MCF 10A (cell line): Measurements from ENCODE around the gene ZNF467. TPM values are rescaled to one million over a fixed set of nuclear protein-coding genes. Genes with fewer than 3 reads are reported as not detected.

ENCODE experiments used
- BruUV-seq: library from RNA; stranded (reverse); fragments of 400-500 nt; replicated peaks from 2 replicates; lab custom pipeline; 2021; lab: Mats Ljungman, UMichigan
- CTCF ChIA-PET: fragments of 300-600 bp; sonication (Branson Sonifier 250); formaldehyde crosslinking; extraction: SDS; loops from one replicate; lab custom pipeline; 2021; ENCODE audit warnings: antibody characterized with exemption, inconsistent platforms; lab: Yijun Ruan, JAX
- POLR2A ChIA-PET: fragments of 300-600, 350-650 bp; sonication (Branson Sonifier 250); formaldehyde crosslinking; extraction: SDS; loops from one replicate; lab custom pipeline; 2020; ENCODE audit warnings: antibody characterized with exemption, inconsistent platforms; lab: Yijun Ruan, JAX
- DNase-seq: peaks from one replicate; pipeline ENCODE4 v3.0.0-alpha.2; 2018; ENCODE audit not compliant: unreplicated experiment
- H3K27ac Mint-ChIP-seq: one replicate; pipeline ENCODE4 v1.8.0; 2022; ENCODE audit warnings: mild to moderate bottlenecking, low read depth, mixed read lengths; ENCODE audit not compliant: unreplicated experiment
- H3K27me3 Mint-ChIP-seq: one replicate; pipeline ENCODE4 v1.8.0; 2022; ENCODE audit warnings: mixed read lengths; ENCODE audit not compliant: insufficient read depth, unreplicated experiment
- H3K36me3 Mint-ChIP-seq: one replicate; pipeline ENCODE4 v1.8.0; 2022; ENCODE audit warnings: mild to moderate bottlenecking, moderate library complexity, mixed read lengths; ENCODE audit not compliant: insufficient read depth, unreplicated experiment
- H3K4me1 Mint-ChIP-seq: one replicate; pipeline ENCODE4 v1.8.0; 2022; ENCODE audit warnings: mixed read lengths; ENCODE audit not compliant: insufficient read depth, unreplicated experiment
- H3K4me3 Mint-ChIP-seq: one replicate; pipeline ENCODE4 v1.8.0; 2022; ENCODE audit warnings: mild to moderate bottlenecking, moderate library complexity, mixed read lengths; ENCODE audit not compliant: unreplicated experiment
- H3K9me3 Mint-ChIP-seq: one replicate; pipeline ENCODE4 v1.8.0; 2022; ENCODE audit warnings: mixed read lengths; ENCODE audit not compliant: unreplicated experiment
- intact Hi-C: fragments of 100-400 bp; cut with micrococcal nuclease; formaldehyde crosslinking; loops from 2 replicates; pipeline ENCODE4 v1.14.1; 2022
- total RNA-seq: library from RNA; stranded (reverse); gene quantifications from 2 replicates; pipeline ENCODE4 v1.2.3, GENCODE V29; 2022
- TF ChIP-seq, protein P1 (sequence below): fragments of 200-600 bp; IDR thresholded peaks from one replicate; pipeline ENCODE4 v1.8.0; 2022; ENCODE audit warnings: antibody characterized with exemption, mild to moderate bottlenecking; ENCODE audit not compliant: unreplicated experiment

The ZNF467 gene
- total RNA-seq, 1 experiment from 2014 or later: 3.7 TPM

DNA sequence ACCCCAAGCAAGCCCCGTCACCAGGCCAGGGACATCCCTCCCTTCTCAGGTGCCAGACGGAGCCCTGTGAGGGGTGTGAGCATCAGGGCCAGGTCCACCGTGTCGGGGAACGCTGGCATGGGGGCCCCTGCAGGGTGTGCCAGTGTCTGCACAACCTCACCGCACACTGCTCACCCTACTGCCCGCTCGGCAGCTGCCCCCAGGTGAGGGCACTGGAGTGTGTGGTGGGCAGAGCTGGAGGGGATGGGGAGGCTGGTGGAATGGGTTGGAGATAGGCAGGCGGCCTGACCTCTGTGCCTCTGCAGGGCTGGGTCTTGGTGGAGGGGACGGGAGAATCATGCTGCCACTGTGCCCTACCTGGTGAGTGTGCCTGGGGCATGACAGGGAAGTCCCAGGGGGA is 19.9 kb upstream of the ZNF467 start:
- Mint-ChIP-seq H3K27ac (no peak overlapping the region), H3K4me1 (peaks cover 10% of the 10 kb centered on the region), H3K36me3 (no peaks in the 10 kb centered on the region), H3K9me3 (no peaks in the 10 kb centered on the region), H3K4me3 (no peak overlapping the region), H3K27me3 (peaks cover 13% of the 10 kb centered on the region)
- intact Hi-C loops: no loop called here
- TF ChIP-seq, protein P1, sequence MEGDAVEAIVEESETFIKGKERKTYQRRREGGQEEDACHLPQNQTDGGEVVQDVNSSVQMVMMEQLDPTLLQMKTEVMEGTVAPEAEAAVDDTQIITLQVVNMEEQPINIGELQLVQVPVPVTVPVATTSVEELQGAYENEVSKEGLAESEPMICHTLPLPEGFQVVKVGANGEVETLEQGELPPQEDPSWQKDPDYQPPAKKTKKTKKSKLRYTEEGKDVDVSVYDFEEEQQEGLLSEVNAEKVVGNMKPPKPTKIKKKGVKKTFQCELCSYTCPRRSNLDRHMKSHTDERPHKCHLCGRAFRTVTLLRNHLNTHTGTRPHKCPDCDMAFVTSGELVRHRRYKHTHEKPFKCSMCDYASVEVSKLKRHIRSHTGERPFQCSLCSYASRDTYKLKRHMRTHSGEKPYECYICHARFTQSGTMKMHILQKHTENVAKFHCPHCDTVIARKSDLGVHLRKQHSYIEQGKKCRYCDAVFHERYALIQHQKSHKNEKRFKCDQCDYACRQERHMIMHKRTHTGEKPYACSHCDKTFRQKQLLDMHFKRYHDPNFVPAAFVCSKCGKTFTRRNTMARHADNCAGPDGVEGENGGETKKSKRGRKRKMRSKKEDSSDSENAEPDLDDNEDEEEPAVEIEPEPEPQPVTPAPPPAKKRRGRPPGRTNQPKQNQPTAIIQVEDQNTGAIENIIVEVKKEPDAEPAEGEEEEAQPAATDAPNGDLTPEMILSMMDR: no peak
- BruUV-seq: no TSS peak
- no peak for DNase-seq
- CTCF ChIA-PET: no interaction called here
- POLR2A ChIA-PET: no interaction called here

DNA sequence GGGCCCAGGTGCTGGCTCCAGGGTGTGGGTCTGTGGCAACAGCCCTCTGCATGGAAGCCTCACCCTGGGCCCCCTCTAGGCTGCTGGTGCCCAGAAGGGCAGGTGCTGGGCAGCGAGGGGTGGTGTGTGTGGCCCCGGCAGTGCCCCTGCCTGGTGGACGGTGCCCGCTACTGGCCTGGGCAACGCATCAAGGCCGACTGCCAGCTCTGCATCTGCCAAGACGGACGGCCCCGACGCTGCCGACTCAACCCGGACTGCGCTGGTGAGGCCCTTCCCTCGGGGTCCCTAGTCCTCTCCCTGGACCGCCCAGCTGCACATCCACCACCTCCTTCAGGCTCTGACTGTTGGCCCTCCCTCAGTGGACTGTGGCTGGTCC is 18.8 kb upstream of the ZNF467 start:
- peaks cover 10% of the 10 kb centered on the region for H3K4me1 Mint-ChIP-seq
- TF ChIP-seq, protein P1: no peak
- BruUV-seq: no TSS peak
- POLR2A ChIA-PET: no interaction called here
- intact Hi-C loops: no loop called here
- H3K27me3 Mint-ChIP-seq: peaks cover 13% of the 10 kb centered on the region
- no peak for DNase-seq
- no peak overlapping the region for H3K4me3 Mint-ChIP-seq
- H3K36me3 Mint-ChIP-seq: no peaks in the 10 kb centered on the region
- H3K9me3 Mint-ChIP-seq: no peaks in the 10 kb centered on the region
- H3K27ac Mint-ChIP-seq: no peak overlapping the region
- CTCF ChIA-PET: interaction anchor here (0.9 kb wide), 1 partner anchor 16 kb away, joined by 3 read pairs; no protein-coding TSS in a partner anchor

DNA sequence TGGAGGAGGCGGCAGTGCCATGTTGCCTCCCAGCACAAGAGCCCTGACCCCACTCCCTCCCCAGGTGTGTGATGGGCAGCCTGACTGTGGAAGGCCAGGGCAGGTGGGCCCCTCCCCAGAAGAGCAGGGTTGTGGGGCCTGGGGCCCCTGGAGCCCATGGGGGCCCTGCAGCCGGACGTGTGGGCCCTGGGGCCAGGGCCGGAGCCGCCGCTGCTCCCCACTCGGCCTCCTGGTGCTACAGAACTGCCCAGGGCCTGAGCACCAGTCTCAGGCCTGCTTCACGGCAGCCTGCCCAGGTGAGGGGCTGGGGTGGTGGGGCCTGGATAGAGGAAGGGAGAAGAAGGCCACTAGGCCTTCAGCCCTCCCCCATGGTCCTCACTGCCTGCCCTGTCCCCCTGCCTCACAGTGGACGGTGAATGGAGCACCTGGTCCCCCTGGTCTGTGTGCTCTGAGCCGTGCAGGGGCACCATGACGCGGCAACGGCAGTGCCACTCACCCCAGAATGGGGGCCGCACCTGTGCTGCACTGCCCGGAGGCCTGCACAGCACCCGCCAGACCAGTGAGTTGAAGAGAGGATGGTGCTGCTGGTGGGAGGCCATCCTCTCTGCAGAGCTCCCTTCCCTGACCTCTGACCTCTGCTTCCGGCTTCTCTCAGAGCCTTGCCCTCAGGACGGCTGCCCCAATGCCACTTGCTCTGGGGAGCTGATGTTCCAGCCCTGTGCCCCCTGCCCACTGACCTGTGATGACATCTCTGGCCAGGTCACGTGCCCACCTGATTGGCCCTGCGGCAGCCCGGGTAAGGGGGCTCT is 18.2 kb upstream of the ZNF467 start:
- DNase-seq: no peak
- TF ChIP-seq, protein P1: no peak
- peaks cover 13% of the 10 kb centered on the region for H3K27me3 Mint-ChIP-seq
- H3K4me3 Mint-ChIP-seq: no peak overlapping the region
- H3K9me3 Mint-ChIP-seq: no peaks in the 10 kb centered on the region
- no peaks in the 10 kb centered on the region for H3K36me3 Mint-ChIP-seq
- no peak overlapping the region for H3K27ac Mint-ChIP-seq
- CTCF ChIA-PET: interaction anchor here (0.9 kb wide), 1 partner anchor 16 kb away, joined by 3 read pairs; no protein-coding TSS in a partner anchor
- H3K4me1 Mint-ChIP-seq: peaks cover 10% of the 10 kb centered on the region
- POLR2A ChIA-PET: no interaction called here
- intact Hi-C loops: no loop called here
- no TSS peak for BruUV-seq

DNA sequence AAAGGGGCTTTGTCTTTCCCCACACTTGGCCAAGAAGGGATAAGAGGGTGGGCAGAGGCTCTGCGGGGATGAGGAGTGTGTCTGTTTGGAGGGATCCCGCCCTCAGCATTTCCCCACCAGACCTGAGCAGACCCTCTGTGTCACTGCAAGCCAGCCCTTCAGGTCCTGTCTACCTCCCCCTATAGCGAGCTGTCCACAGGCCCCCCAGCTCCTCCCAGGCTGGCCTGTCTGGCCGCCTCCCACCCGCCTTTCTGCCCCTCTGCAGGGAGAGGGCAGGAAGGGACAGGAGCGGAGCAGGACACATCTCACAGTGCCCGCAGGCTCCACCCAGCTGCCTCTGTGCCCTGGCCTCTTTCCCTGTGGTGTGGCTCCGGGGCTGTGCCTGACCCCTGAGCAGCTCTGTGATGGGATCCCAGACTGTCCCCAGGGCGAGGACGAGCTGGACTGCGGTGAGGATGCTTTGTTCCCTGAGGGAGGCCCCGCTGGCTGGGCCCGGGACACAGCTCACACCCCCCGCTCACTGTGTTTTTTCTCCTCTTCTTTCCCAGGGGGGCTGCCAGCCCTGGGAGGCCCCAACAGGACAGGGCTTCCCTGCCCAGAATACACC is 17.5 kb upstream of the ZNF467 start:
- ChIA-PET CTCF (no interaction called here), POLR2A (no interaction called here)
- Mint-ChIP-seq H3K36me3 (no peaks in the 10 kb centered on the region), H3K4me1 (peaks cover 10% of the 10 kb centered on the region), H3K27ac (no peak overlapping the region), H3K27me3 (peaks cover 13% of the 10 kb centered on the region), H3K4me3 (no peak overlapping the region), H3K9me3 (no peaks in the 10 kb centered on the region)
- no TSS peak for BruUV-seq
- no peak for DNase-seq
- TF ChIP-seq, protein P1: no peak
- intact Hi-C loops: no loop called here
